Heart right ventricle (tissue), 16 donors: ENCODE measurements around the gene COL15A1. TPM values are rescaled to one million over a fixed set of nuclear protein-coding genes. Genes with fewer than 3 reads are reported as not detected.

ENCODE experiments used
- ATAC-seq, 8 donors: fragments of 200-7000 bp; cut with Tn5 transposase; one replicate each; pipeline ENCODE4 v1.9.1; 2020; ENCODE audit warnings: mild to moderate bottlenecking in 8 of 8, moderate library complexity in 8 of 8, moderate number of reproducible peaks in 1 of 8
- DNase-seq, 2 donors: peaks; one replicate each; pipeline ENCODE4 v3.0.0-alpha.2; 2020
- H3K27ac ChIP-seq, 10 donors: fragments of 200-600 bp; sonication (generic) in 2 of 10; one replicate each; pipeline versions ENCODE4 v1.5.0 to v1.8.0; 2020 to 2022; ENCODE audit warnings: mild to moderate bottlenecking in 3 of 10
- H3K27me3 ChIP-seq, 7 donors: fragments of 200-600 bp; one replicate each; pipeline ENCODE4 v1.8.0; 2021 to 2022; ENCODE audit warnings: mild to moderate bottlenecking in 2 of 7
- H3K36me3 ChIP-seq, 9 donors: fragments of 200-600 bp; sonication (generic) in 1 of 9; one replicate each; pipeline versions ENCODE4 v1.5.0 to v1.8.0; 2020 to 2022; ENCODE audit warnings: mild to moderate bottlenecking in 2 of 9
- H3K4me1 ChIP-seq, 9 donors: fragments of 200-600 bp; sonication (generic) in 1 of 9; one replicate each; pipeline versions ENCODE4 v1.5.0 to v1.8.0; 2020 to 2022; ENCODE audit warnings: mild to moderate bottlenecking in 4 of 9
- H3K4me3 ChIP-seq, 10 donors: fragments of 200-600 bp; sonication (generic) in 2 of 10; one replicate each; pipeline versions ENCODE4 v1.5.0 to v1.8.0; 2020 to 2022; ENCODE audit warnings: mild to moderate bottlenecking in 7 of 10, moderate library complexity in 2 of 10
- H3K9me3 ChIP-seq, 11 donors: fragments of 200-600 bp in 10 of 11; sonication (generic) in 2 of 11; one replicate each; pipeline versions ENCODE4 v1.5.0 to v1.8.0; 2013 to 2022; ENCODE audit warnings: mild to moderate bottlenecking in 2 of 11, control low read depth in 1 of 11, moderate library complexity in 1 of 11
- CTCF ChIP-seq, 9 donors: fragments of 200-600 bp; sonication (generic) in 2 of 9; IDR thresholded peaks; one replicate each; pipeline versions ENCODE4 v1.5.0 to v1.8.0; 2021 to 2022; ENCODE audit warnings: antibody characterized with exemption in 9 of 9, mild to moderate bottlenecking in 5 of 9, moderate library complexity in 1 of 9
- WGBS, 2 donors: extraction: QIAGEN DNeasy Blood & Tissue Kit; methylation state at CpG; one replicate each; pipeline ENCODE4 v1.1.7; 2013; ENCODE audit warnings: inconsistent platforms in 1 of 2; 5-methylcytosine and 5-hydroxymethylcytosine counted together
- intact Hi-C, 10 donors: fragments of 100-400 bp; cut with DNase I; formaldehyde crosslinking; loops; one replicate each; pipeline versions ENCODE4 v1.11.1 to v1.14.2; 2022
- polyA plus RNA-seq, 2 donors: library from polyadenylated mRNA; stranded (reverse); fragments of 200-250 nt; gene quantifications; one replicate each; pipeline ENCODE4 v1.2.3, GENCODE V29; 2013
- total RNA-seq, 10 donors: library from RNA; stranded (reverse); fragmentation: NEBNext Ultra II Directional in 3 of 10; extraction: Animal tissue kit (Norgen Biotek cat#: 25700) in 3 of 10; gene quantifications; one replicate each; pipeline versions ENCODE4 v1.2.1 to v1.2.4, GENCODE V29; 2021 to 2023
- donor health status: Arrhythmogenic right ventricular cardiomyopathy.
- donor health status: ischemic (EF 13 %, LVEDD 7.1; RV severe dilation, severe dysfunction).
- donor health status: healthy with polysubstance abuse.
- donor health status: DM: no; HTN: yes; CAD: no.
- donor health status: DM: no; HTN: no; CAD: no.
- donor health status: ischemic (EF 25% LVEDD 6.9; RV normal size, moderate dysfunction).
- donor health status: ischemic (EF 25% LVEDD 5.7; RV mildly dilated, moderate dysfunction).
- donor health status: healthy.
- donor health status: DM: yes; HTN: yes; CAD: no.
- donor health status: Ischemic cardiomyopathy.
- donor health status: ischemic (EF 35%, LVEDD 5.7; RV mildly dilated, moderate dysfunction).
- donor health status: nonischemic (EF 11% LVEDD 7.7; RV severe dilation, severe dysfunction).
- donor health status: DM: yes; HTN: yes; CAD: no.
- donor health status: PGD.
- donor health status: ischemic (EF 29% LVEDD 5.4; RV normal size, mild dysfunction).
- donor health status: nonischemic (EF 23%, LVEDD 6.1; RV moderate dilation, normal function).

COL15A1 gene
- total and polyA plus RNA-seq, 12 donors = 25.6 to 64.8 (median 51.0) TPM

DNA sequence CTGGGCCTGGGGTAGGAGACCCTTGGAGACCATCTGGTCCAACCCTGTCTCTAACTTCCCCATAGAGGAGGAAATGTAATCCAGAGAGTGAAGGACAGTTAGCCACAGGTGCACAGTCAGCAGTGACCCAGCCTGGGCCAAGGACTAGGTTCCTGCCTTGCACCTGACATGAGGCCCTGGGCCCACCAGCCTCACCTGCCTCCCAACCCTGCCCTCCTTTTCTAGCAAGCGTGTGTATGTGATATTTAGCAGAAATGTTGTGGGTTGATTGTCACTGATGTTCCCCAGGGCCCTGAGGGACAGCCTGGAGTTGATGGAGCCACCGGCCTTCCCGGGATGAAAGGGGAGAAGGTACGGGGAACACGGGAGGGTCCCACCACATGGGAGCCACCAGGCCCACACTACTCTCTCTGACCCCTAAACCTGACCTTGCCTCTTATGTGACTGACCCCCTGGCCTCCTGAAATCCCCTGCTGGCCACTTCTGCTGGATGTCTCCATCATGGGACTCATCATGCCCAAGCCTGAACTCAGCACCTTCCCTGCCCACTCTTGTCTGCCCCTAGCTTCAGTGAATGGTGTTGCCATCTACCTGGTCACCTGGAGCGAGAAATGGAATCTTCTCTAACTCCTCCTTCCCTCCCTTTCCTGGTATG lies 82.0 kb downstream of the COL15A1 start:
- DNase-seq (no peak), ATAC-seq (no peak)
- TF ChIP-seq CTCF (IDR thresholded peaks at IDR 0.05) = no peak
- WGBS, 2 donors = 97% methylated on average over 6 of the region's 6 CpGs
- peaks cover 0 to 30% (median 13%) of the 10 kb centered on the region in 9 donors for H3K4me1 ChIP-seq
- H3K4me3 ChIP-seq = no peak overlapping the region
- H3K36me3 ChIP-seq = peaks cover 0 to 95% (median 15%) of the 10 kb centered on the region in 9 donors
- no peaks in the 10 kb centered on the region for H3K9me3 ChIP-seq
- intact Hi-C loops = no loop called here
- H3K27ac ChIP-seq = no peak overlapping the region
- H3K27me3 ChIP-seq = peaks cover 0 to 8% (median 0%) of the 10 kb centered on the region in 7 donors

DNA sequence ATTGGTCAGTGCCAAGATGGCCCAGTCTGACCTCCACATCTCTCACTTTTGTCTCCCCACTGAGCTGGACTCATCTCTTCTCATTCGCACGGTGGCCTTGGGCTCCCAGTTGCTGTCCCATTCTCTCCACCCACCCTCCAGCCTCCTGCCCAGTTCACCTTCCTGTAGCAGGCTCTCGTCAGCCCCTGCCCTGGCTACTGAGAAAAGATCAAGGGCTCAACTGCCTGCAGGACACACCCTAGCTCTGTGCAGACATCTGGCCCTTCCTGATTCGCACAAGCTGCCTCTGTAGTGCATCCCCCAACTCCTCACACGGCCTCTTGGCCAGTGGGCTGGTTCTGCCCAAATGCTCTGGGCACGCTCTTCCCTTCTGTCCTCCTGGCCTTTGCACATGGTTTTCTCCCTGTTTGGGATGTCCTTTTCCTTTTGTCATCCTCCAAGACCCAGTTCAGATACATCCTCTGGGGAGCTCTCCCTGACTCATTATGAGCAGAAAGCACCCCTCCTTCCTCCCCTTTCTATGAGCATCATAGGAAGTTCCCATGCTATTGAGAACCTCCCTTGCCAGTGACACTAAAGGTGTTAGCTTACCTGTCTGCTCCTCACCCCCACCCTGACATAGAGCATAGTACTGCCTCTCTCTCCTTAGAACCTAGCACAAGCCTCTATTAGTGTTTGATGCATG lies 82.7 kb downstream of the COL15A1 start:
- intact Hi-C loops = no loop called here
- WGBS, 2 donors = 88 to 92% methylated on average over 6 of the region's 6 CpGs
- no peak overlapping the region for H3K27ac ChIP-seq

DNA sequence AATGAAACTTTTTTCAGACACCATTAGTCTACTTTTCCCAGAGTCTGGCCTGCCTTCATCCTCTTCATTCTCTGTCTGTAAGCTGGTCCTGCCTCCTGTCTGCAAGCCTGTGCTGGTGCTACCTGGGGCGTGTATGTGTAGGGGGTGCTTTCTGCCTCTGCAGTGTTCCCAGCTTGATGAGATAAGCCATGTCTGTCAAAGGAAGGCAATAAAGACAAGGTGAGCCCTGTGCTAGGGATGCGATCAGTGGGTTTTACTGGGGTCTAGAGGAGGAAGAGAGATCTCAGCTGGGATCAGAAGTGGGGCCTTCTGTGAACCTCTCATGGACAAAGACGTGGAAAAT lies 83.2 kb downstream of the COL15A1 start:
- Histone ChIP-seq H3K36me3 (peaks cover 0 to 83% (median 12%) of the 10 kb centered on the region in 9 donors), H3K9me3 (no peaks in the 10 kb centered on the region), H3K27ac (no peak overlapping the region), H3K4me3 (no peak overlapping the region), H3K4me1 (peaks cover 0 to 21% (median 13%) of the 10 kb centered on the region in 9 donors), H3K27me3 (peaks cover 0 to 8% (median 0%) of the 10 kb centered on the region in 7 donors)
- DNase-seq = no peak
- WGBS, 2 donors = 89 to 90% methylated on average over 3 of the region's 3 CpGs
- ATAC-seq = no peak
- no peak for TF ChIP-seq CTCF (IDR thresholded peaks at IDR 0.05)
- intact Hi-C loops = no loop called here

More for the DNA sequence above, 82.7 kb downstream of the COL15A1 start:
- ATAC-seq = no peak
- H3K27me3 ChIP-seq = peaks cover 0 to 8% (median 0%) of the 10 kb centered on the region in 7 donors
- DNase-seq = no peak
- no peak for TF ChIP-seq CTCF (IDR thresholded peaks at IDR 0.05)
- no peak overlapping the region for H3K4me3 ChIP-seq
- peaks cover 0 to 26% (median 13%) of the 10 kb centered on the region in 9 donors for H3K4me1 ChIP-seq
- peaks cover 0 to 88% (median 12%) of the 10 kb centered on the region in 9 donors for H3K36me3 ChIP-seq
- no peaks in the 10 kb centered on the region for H3K9me3 ChIP-seq

DNA sequence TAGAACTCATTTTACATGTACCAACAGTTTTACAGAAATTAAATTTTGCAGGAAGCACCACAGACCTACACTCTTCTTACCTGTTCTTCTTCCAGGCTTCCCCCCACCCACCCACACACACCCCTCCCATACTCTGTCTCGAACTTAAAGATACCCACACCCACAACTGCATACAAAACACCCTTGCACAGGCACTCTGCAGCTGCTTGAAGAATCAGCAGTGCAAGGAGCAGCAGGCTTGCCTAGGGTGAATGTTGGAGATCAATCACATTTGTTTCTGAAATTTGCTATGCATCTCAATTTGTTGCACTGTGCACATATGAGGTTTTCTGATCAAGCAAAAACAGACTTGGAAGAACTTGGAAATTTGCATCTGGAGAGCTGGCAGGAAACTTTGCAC lies 83.7 kb downstream of the COL15A1 start:
- H3K27ac ChIP-seq = no peak overlapping the region
- H3K36me3 ChIP-seq = peaks cover 0 to 80% (median 12%) of the 10 kb centered on the region in 9 donors
- H3K9me3 ChIP-seq = no peaks in the 10 kb centered on the region
- peaks cover 0 to 2% (median 0%) of the 10 kb centered on the region in 7 donors for H3K27me3 ChIP-seq
- intact Hi-C loops = no loop called here
- ATAC-seq (no peak), DNase-seq (no peak)
- H3K4me3 ChIP-seq = no peak overlapping the region
- TF ChIP-seq CTCF (IDR thresholded peaks at IDR 0.05) = no peak
- WGBS, 2 donors = 75 to 91% methylated on average over 1 of the region's 1 CpG
- peaks cover 0 to 20% (median 13%) of the 10 kb centered on the region in 9 donors for H3K4me1 ChIP-seq
